Coronary artery (tissue), 2 donors: Measurements from ENCODE around the gene TAOK3.
"Not testable (repeated sequence)": the region's sequence is repeated elsewhere in the genome, so short reads cannot be mapped to it uniquely, and the experiment has no call there.

ENCODE experiments used
- DNase-seq: peaks from one replicate; pipeline ENCODE4 v3.0.0-alpha.2; 2017; ENCODE audit warnings: low spot score
- H3K27ac ChIP-seq, 2 donors: fragments of 200-600 bp; sonication (generic); one replicate each; pipeline ENCODE4 v1.5.1; 2016 to 2019
- H3K4me3 ChIP-seq: fragments of 200-600 bp; sonication (generic); 2 replicates; pipeline ENCODE4 v1.5.1; 2016; ENCODE audit warnings: mild to moderate bottlenecking, moderate library complexity
- TF ChIP-seq, protein P1 (sequence below): fragments of 200-600 bp; sonication (generic); IDR thresholded peaks from one replicate; pipeline ENCODE4 v1.5.1; 2019; ENCODE audit warnings: antibody characterized with exemption

TAOK3 gene

DNA sequence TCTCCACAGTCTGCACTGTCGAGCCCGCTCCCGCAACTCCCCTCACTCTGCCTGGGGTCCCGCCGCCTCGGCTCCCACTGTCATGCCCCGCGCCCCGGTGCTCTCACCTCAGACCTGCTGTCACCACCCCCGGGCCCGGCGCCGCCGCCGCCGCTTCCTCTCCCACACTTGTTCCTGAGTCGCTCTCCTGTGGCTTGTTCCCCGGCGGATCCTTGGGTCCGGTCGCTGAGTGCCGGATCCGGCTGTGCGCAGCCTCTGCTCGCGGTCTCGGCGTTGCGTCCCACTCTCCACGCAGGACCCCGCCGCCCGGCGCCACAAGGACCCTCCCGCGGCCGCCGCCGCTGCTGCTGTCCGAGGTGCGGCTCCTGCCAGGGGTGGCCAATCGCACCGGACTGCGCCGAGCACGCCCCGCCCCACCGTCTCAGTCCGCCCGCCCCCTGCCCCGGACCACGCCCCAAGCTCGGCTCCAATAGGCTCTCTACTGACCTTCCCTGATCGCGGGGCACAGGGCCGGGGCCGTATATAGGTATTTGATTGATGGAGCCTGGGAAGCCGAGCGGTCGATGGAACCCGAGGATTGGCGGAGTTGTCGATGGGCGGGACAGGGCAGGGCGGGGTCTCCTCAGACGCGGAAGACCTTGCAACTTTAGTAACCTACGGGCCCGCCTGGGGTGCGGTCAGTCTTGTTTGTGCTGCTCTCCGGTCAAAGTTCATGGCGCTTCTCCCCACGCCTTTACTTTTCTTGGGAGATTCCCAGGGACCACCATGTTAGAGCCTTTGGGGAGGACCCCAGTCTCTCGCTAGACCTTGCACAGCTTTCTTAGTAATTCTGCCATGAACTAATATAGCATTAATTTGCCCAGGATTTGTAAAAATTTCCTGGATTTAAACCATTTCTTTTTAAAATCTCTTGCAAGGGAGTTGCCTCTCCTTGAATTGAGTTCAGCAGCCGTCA is at the start of gene TAOK3:
TSS of gene TAOK3 (minus strand) at position 367 of the 955 bp plus-strand sequence. CDS start 117,340 bp downstream, outside the sequence.
- Histone ChIP-seq H3K4me3 (peak within 1 kb of the TSS; percentile 98), H3K27ac (peak within 1 kb of the TSS; percentile 70 to 89)
- TF ChIP-seq, protein P1, sequence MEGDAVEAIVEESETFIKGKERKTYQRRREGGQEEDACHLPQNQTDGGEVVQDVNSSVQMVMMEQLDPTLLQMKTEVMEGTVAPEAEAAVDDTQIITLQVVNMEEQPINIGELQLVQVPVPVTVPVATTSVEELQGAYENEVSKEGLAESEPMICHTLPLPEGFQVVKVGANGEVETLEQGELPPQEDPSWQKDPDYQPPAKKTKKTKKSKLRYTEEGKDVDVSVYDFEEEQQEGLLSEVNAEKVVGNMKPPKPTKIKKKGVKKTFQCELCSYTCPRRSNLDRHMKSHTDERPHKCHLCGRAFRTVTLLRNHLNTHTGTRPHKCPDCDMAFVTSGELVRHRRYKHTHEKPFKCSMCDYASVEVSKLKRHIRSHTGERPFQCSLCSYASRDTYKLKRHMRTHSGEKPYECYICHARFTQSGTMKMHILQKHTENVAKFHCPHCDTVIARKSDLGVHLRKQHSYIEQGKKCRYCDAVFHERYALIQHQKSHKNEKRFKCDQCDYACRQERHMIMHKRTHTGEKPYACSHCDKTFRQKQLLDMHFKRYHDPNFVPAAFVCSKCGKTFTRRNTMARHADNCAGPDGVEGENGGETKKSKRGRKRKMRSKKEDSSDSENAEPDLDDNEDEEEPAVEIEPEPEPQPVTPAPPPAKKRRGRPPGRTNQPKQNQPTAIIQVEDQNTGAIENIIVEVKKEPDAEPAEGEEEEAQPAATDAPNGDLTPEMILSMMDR: no peak
- peak; percentile 99 for DNase-seq

DNA sequence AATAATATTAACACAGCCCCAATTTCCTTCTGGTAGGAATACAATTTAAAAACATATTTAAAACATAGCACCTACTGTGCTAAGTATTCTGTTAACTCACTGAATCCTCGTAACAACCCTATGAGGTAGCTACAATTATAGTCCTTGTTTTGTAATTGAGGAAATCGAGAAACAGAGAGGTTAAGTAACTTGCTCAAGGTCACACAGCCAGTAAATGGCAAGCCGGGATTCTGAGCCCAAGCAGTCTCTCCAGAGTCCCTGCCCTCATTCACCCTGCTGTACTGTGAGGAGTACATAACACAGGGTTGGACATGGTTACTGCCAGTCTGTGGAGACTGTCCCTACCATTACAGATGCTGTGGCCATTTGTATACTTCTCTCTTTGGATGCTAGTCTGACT is 48.0 kb upstream of the TAOK3 start:
- no peak for DNase-seq
- TF ChIP-seq, protein P1: no peak
- Histone ChIP-seq H3K4me3 (no peak overlapping the region), H3K27ac (no peak overlapping the region)

DNA sequence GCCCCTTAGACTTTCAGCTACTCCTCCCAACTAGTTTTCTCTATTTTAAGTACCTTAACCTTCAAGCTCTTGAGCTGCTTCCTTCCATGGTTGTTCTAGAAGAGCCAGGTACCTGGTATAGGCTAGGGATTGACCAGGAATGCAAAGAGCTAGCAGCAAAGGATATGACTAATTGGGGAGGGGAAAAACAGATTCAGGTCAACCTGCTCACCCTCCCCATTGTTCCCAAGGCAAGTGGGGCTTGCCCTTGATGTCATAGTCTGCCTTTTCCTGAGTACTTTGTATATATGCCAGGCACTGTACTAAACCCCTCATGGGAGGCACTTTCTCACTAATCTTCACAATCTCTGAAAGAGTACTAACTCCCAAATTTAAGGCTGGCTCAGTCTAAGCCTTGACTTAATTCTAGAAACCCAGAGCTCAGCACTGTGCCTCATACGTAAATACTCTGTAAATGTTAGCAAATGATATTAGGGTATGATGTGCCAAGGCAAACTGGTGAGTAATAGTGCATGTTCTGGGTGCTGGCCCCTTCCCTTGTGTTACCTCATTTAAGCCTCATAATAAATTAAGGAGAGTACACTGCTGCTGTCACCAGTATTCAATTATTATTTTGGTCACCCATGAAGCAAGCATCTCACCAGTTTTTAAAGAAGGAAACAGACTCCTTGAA is 45.8 kb upstream of the TAOK3 start:
- TF ChIP-seq, protein P1: no peak
- Histone ChIP-seq H3K27ac (peak overlapping the region in 1 of 2 donors; percentile 24), H3K4me3 (no peak overlapping the region)
- no peak for DNase-seq

DNA sequence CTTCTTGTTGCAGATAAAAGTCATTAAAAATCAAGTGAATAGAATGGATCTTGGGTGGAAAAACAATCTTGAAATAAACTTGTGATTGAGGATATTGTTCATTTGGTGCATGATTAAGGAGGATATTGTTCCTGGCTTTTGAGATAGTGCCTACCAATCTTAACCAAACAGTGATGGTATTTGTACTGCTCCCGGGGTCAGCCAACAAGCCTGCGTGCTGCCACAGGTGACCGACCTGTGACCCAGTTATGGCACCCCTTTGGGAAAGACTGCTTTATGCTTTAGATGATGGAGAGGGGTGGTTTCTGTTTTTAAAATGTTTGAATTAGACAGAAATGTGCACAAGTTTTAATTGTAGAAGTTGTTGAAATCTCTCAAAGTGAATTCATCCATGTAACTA is 45.2 kb upstream of the TAOK3 start:
- Histone ChIP-seq H3K4me3 (no peak overlapping the region), H3K27ac (no peak overlapping the region)
- TF ChIP-seq, protein P1: no peak
- no peak for DNase-seq

DNA sequence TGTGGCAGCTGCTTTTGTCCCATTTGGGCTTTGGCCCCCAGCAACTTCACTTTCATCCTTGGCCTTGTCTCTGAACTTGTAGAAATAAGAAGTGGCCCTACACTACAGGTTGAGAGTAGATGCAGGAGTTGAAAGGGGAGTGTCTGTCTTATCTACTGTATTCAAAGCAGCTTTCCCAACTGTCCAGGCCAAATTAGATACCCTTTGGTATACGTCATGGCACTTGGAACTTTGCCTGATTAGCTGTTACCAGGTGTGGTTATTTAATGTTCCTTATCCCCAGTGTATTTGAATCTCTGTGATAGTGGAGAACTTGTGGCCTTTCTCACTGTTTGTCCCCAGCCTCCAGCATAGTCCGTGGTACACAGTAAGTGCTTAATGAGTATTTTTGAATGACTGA is 37.1 kb upstream of the TAOK3 start:
- DNase-seq: no peak
- H3K4me3 ChIP-seq: no peak overlapping the region
- H3K27ac ChIP-seq: no peak overlapping the region
- TF ChIP-seq, protein P1: no peak

DNA sequence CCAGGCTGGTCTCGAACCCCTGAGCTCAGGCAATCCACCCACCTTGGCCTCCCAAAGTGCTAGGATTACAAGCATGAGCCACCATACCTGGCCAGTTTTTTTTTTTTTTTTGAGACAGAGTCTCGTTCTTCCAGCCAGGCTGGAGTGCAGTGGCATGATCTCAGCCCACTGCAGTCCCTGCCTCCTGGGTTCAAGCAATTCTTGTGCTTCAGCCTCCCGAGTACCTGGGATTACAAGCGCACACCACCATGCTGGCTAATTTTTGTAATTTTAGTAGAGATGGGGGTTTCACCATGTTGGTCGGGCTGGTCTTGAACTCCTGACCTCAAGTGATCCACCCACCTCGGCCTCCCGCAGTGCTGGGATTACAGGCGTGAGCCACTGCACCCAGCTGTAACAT is 35.5 kb upstream of the TAOK3 start:
- not testable (repeated sequence) for H3K4me3 ChIP-seq, H3K27ac ChIP-seq, DNase-seq

DNA sequence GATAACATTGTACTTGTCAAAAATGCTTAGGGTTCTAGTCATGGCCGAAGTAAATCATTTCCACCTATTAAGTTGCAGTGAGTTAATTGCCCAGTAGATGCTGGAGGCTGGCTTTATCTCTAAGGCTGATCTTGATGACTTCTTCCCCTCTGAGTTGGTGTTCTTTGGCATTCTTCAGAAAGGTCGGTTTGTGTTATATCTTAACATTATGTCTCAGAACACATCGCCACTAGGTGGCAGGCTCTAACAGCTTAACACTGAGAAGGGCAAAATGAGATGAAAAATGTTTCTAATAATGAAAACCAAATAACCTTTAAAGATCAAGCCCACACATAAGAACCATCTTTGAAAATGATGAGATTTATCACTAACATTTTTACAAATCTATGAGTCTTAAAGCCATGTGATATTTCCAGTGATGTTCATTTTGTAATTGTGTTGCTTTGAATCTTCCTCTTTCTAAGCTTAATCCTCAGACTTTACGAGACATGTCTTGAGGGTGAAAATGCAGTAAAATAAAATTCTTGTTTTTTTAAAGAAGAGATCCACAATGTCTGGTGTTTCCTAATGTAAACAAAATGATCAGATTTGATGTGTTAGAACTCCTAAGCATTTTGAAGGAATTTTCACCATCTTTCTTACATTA is 32.3 kb upstream of the TAOK3 start:
- TF ChIP-seq, protein P1: peak; percentile 51
- Histone ChIP-seq H3K4me3 (no peak overlapping the region), H3K27ac (no peak overlapping the region)
- no peak for DNase-seq
